Stimulated activated CD4-positive, alpha-beta T cell treated with anti-CD3 and anti-CD28 coated beads, TNF-alpha, amount 100 ng/mL, for 1 hour (primary cell): ENCODE data around the gene TNIK.

Experiments
- DNase-seq, 3 donors: peaks; one replicate each; pipeline ENCODE4 v3.0.0-alpha.2; 2020; ENCODE audit warnings: low read depth in 3 of 3, low spot score in 1 of 3

The TNIK gene

GRCh38 chr3:171420667-171421066 is 39.5 kb downstream of the TNIK start:
- no peak for DNase-seq

GRCh38 chr3:171419457-171419856 is 40.7 kb downstream of the TNIK start:
- DNase-seq, result no peak

GRCh38 chr3:171417813-171418212 is 42.4 kb downstream of the TNIK start:
- no peak for DNase-seq

- DNase-seq, result no peak
Measured at GRCh38 chr3:171417137-171417536, 43.1 kb downstream of the TNIK start.

GRCh38 chr3:171416666-171417065 is 43.5 kb downstream of the TNIK start:
- DNase-seq, result no peak

- DNase-seq, result no peak
Measured at GRCh38 chr3:171416061-171416460, 44.1 kb downstream of the TNIK start.

- DNase-seq, result no peak
Measured at GRCh38 chr3:171415070-171415469, 45.1 kb downstream of the TNIK start.

GRCh38 chr3:171412473-171412872 is 47.7 kb downstream of the TNIK start:
- no peak for DNase-seq

GRCh38 chr3:171412054-171412453 is 48.2 kb downstream of the TNIK start:
- no peak for DNase-seq

GRCh38 chr3:171410186-171410585 is 50.0 kb downstream of the TNIK start:
- DNase-seq, result no peak

- DNase-seq, result no peak
Measured at GRCh38 chr3:171407759-171408158, 52.4 kb downstream of the TNIK start.

GRCh38 chr3:171404376-171404967 is 55.7 kb downstream of the TNIK start:
- no peak for DNase-seq

- DNase-seq, result no peak
Measured at GRCh38 chr3:171402281-171402680, 57.9 kb downstream of the TNIK start.

GRCh38 chr3:171401432-171401831 is 58.8 kb downstream of the TNIK start:
- no peak for DNase-seq

- no peak for DNase-seq
Measured at GRCh38 chr3:171399842-171400241, 60.4 kb downstream of the TNIK start.

GRCh38 chr3:171398343-171398742 is 61.9 kb downstream of the TNIK start:
- DNase-seq, result no peak

- DNase-seq, result no peak
Measured at GRCh38 chr3:171397089-171397488, 63.1 kb downstream of the TNIK start.

- DNase-seq, result no peak
Measured at GRCh38 chr3:171396048-171396447, 64.2 kb downstream of the TNIK start.

GRCh38 chr3:171393032-171393744 is 67.0 kb downstream of the TNIK start:
- no peak for DNase-seq

- DNase-seq, result no peak
Measured at GRCh38 chr3:171391432-171391831, 68.8 kb downstream of the TNIK start.

GRCh38 chr3:171390051-171390941 is 69.9 kb downstream of the TNIK start:
- no peak for DNase-seq

GRCh38 chr3:171389491-171389890 is 70.7 kb downstream of the TNIK start:
- DNase-seq, result no peak
